ENCODE data around the gene MYOG.
A peak's percentile ranks its signal among the peaks of the same experiment; 100 is the strongest.

Gene MYOG

GRCh38 chr1:203117611-203118575, 32.1 kb upstream of the MYOG start:
- DNase-seq (ENCODE audit: low spot score): peak; percentile 96

DNA sequence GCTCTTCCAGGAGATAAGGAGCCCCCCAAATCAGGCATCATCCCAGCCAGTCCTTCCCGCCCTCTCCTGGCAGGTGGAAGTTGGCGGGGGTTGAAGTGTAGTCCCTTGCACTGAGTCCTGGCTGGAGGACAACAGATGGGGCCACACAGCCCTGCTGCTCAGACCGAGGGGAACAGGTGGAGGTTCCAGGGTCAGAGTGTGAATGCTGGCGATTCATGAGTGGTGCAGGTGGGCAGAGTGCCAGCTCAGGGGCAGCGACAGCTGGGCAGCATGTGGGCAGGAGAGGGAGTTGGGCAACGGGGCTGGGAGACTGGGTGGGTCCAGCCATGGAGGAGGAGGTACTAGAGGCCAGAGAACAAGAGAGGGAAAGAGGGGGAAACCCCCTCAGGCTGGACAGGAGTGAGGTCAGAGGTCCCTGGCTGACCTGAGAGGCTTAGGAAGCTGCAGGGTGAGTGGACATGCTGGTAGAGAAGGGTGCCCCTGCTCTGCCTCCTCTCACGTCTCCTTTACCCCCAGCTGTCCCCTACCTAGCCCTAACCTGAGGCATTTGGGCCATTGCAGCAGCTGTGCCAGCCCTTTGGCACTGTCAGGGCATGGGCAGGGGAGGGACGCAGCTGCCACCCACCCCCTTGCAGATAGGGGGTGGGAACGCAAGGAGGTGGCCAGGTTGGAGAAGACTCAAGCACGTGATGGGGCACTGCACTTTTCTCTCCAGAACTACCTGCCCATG, 30.4 kb upstream of the MYOG start:
- no peak for DNase-seq (ENCODE audit: low spot score)

- DNase-seq (ENCODE audit: low spot score): no peak
These were observed 28.4 kb upstream of the MYOG start for GRCh38 chr1:203114202-203114601.

GRCh38 chr1:203113308-203113707, 27.5 kb upstream of the MYOG start:
- no peak for DNase-seq (ENCODE audit: low spot score)

- no peak for DNase-seq (ENCODE audit: low spot score)
These were observed 26.7 kb upstream of the MYOG start for GRCh38 chr1:203112475-203112874.

DNA sequence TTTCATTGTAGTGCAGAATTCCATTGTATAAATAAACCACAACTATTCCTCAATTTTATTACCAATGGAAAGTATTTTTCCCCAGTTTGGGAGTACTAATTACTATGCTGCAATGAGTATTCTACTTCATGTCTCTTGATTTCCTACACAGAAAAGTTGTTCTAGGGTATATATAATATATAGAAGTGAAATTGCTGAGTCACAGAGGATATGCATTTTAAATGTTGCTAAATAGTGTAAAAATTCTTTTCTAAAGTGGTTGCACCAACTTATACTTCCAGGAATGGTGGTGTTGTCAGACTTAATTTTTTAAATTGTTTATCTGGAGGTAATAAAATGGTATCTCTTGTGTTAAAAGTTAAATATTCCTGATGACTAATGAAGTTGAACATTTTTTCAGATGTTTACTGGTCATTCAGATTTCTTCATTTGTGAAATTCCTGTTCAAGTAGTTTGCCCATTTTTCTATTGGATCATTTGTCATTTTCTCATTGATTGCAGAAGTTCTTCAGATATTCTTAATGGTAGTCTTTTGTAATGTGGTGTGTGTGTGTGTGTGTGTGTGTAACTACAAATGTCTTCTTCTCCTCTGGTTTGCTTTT, 19.1 kb upstream of the MYOG start:
- DNase-seq (ENCODE audit: low spot score): no peak

DNA sequence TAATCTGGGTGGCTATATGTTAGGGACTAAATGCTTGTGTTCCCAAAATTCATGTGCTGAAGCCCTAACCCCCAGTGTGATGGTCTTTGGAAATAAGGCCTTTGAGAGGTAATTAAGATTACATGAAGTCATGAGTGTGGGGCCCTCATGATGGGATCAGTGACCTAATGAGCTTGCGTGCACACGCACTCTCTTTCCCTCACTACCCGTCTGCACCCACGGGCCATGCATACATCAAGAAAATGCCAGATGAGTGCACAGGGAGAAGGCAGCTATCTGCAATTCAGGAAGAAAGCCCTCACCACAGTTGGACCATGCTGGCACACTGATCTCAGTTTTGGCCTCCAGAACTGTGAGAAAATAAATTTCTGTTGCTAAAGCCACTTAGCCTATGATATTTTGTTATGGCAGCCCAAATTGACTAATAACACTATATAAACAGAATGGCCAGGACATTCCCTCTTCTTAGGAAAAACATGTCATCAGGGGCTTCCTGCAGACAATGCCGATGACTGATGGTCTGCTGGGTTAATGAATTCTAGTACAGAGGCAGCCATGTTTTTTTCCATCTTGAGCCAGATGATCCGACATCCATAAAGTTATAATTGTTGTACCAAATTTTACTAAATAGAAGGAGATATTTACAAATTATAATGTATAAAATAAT, 18.1 kb upstream of the MYOG start:
- DNase-seq (ENCODE audit: low spot score): no peak

DNA sequence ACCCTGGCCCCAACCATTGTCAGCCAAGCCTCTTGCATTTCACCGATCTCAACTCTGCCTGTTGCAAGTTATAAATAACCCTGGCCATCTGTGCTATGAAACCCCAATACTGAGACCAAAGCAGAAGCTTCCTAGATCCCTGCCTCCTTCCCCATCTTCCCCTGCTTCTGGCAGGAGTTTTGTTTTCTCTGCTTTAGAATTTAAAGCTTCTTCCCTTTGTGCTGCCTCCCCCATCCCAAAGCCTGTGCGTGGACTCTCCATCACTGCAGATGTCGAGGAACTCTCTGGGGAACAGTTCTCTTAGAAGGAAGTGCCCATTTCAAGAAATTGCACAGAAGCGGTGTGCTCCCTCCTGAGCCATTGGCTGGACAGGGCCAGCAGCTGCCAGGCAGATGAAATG, 17.4 kb upstream of the MYOG start:
- DNase-seq (ENCODE audit: low spot score): no peak

DNA sequence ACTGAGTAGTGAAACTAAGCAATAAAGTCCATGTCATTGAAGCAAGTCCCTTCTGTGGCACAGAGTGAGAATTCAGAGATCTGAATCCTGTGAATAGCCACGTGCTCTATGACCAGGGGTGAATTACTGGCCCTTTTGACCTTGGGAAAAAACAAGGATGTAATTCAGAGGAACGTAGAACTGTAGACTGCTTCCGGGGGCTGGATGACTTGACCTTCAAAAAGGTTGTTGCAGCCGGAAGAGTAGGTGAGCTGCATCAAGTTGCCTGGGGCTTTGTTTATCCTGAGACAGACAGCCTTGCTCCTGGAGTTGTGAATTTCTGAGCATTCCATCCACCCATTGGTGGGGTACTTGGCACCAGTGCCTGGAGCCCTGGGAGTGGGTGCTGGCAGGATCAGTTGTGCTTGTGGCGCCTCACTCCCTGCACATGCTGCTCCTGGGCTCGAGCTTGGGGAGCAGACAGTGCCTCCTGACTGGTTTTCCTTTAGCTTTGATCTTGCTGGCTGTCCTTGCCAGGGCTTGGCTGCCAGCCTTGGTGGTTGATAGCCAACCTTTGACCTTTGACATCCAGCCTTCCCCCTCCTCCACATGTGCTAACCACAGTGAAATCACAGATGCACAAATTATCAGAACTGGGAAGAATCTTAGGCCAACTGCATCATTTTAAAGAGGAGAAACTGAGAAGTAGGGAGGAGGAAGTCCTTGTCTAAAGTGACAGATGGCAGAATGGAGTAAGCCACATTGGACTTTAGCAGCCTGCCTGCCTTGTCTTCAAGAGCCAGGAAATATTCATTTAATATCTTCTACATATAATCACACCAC, 16.2 kb upstream of the MYOG start:
- DNase-seq (ENCODE audit: low spot score): no peak

DNA sequence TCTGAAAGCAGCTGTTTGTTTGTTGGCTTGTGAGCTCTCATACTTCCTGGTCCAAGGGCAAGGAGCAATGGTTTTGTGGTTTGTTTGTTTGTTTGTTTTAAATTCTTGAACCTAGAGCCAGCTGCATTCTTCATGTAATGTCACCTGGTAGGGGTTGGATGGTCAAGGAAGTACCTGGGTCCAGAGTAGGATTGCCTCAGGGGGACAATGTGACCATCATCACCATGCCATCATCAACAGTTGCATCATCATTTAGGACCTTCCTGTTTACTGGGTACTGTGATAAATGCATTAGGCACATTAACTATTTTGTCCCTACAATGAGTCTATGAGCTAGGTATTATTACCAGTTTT, 14.7 kb upstream of the MYOG start:
- no peak for DNase-seq (ENCODE audit: low spot score)

DNA sequence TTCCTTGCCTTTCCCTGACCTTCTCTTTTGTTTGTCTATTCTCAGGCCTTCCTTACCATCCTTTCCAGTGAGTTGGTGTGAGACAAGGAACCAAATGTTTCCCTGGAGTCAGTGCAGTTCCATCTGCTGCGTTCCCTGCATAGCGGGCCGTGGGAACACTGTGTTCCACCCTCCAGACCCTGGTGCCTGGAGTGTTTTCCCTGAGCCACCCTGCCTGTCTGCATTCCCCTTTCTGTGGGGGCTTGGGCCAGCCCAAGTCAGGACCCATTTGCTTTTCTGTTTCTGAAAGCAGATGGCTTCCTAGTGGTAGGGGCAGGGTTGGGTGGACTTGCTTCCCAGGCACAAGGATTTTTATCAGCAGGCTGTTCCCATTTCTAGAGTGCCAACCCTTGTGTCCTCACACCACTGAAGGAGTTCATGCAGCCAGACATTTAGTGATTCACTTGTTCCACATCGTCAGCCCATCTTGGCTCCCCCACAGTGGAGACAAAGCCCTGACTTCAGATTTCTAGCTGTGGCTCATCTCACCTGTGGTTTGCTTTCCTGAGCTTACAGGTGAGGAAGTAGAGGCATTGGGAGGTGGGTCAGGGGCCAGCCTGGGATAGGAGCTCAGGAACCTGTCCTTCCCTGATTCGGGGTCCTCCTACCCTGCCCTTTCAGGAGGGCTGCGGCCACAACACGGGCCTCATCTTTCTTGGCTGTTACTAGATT, 14.1 kb upstream of the MYOG start:
- DNase-seq (ENCODE audit: low spot score): no peak

DNA sequence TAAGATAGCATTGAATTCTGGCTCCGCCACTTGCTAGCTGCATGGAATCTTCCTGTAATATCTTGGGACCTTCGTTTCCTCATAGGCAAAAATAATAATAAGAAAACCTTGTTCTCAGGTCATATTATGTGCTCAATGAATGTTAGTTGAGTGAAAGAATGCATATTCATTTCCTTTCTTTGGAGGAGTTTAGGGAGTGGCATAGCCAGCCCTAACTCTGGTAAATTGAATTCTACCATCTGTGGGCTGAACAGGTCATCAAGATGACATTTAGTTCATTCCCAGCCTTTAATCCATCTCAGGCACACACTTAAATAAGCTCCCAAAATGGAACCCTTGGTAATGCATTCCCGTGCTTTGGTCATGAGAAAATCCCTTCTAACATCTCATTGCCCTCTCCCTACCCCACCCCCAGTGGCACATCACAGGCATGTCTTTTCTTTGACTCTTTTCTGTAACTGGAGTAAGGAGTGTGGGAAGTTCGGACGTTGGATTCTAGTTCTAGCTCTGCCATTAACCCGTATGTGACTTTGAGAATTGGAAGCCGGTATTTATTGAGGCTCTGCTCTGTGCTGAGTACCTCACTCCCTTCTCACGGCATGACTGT, 13.2 kb upstream of the MYOG start:
- no peak for DNase-seq (ENCODE audit: low spot score)

DNA sequence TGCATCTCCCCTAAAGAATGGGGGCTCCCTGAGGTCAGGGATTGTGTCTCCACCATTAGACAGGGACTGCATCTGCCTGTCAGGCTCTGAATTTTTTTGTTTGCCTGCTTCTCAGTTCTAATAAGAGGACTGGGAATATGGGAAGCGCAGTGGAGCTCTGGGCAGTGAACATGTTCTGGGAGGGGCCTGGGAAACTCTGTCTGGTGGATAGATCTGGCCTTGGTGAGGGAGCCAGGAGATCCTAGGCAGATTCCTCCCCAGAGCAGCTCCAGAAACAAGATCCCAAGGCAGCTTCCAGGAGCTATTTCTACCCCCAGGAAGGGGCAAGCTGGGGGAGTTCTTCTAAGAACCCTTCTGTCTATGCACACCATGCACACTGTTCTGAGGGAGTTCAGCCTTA, 12.6 kb upstream of the MYOG start:
- DNase-seq (ENCODE audit: low spot score): no peak

- DNase-seq (ENCODE audit: low spot score): no peak
These were observed 11.2 kb upstream of the MYOG start for GRCh38 chr1:203097001-203097400.

- DNase-seq (ENCODE audit: low spot score): peak; percentile 78
These were observed 10.8 kb upstream of the MYOG start for GRCh38 chr1:203096566-203096965.

GRCh38 chr1:203095061-203095690, 9.4 kb upstream of the MYOG start:
- DNase-seq (ENCODE audit: low spot score): no peak

DNA sequence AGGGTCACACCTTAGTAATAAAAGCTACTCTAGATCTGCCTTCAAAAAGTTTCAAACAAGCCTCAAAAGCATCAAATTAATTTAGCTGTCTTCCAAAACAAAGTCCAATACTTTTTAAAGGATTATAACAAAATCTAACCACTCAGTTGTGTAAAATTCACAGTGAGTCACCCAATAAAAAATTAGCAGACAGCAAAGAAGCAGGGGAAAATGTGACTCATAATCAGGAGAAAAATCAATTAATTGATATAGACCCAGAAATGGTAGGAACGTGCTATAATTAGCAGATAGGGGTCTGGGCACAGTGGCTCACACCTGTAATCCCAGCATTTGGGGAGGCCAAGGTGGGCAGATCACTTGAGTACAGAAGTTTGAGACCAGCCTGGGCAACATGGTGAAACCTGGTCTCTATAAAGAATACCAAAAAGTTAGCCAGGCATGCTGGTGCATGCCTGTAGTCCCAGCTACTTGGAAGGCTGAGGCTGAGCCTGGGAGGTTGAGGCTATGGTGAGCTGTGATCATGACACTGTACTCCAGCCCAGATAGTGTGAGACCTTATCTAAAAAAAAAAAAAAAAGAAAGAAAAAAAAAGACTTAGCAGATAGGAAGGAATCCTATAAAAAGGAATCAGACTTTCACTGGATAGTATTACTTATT, 8.1 kb upstream of the MYOG start:
- DNase-seq (ENCODE audit: low spot score): no peak

DNA sequence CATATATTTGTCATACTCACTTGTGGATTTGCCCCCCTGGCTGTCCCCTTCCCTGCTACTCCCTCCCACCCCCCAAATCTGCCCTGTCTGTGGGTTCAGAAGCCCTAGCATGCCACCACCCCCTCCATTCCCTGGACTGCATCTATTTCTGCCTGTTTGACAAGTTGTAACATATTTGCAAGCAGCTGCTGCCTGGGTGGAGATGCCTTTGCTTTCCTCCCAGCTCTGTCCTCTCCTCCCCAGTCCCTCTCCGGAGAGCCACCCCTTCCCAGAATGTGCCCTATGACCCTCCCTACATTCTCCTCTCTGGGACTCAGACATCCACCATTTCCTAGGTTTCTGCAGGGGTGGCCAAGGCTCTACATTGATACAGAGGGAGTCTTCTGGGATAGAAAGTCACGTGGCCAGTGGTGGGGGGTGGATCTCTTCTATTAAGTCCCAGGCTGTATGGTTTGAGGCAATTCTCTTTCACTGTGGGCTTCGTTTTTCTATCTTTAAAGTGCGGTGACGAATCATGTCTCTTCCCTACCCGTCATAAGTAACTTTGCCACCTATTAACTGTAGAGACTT, 6.0 kb upstream of the MYOG start:
- no peak for DNase-seq (ENCODE audit: low spot score)

DNA sequence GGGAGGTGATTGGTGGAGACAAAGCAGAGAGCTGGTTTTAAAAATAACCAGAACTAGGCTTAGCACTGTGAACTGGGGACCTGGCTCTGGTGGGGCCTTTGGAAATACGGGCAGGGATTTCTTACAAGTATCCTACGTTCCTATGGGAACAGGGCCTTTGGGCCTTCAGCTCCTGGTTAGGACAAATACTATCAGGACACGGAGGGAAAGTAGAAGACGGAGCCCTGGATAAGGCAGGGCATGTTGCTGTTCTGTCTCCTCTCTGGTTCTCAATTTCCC, 5.3 kb upstream of the MYOG start:
- DNase-seq (ENCODE audit: low spot score): no peak

Measured in D341Med (cell line).